ENCODE data around the gene NRBF2.

DNA sequence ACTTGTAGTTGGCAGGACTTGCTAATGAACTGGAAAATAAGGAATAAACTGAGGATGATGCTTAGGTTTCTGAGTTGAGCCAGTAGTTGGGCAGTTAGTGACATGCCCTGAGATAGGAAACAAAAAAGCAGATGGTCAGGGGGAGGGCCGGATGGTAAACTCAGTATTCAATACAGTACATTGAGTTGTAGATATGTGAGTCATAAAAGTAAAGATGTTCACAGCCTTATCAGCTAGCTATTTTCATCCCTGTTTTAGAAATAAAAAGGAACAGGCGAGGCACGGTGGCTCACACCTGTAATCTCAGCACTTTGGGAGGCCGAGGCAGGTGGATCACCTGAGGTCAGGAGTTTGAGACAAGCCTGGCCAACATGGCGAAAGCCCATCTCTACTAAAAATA is 22.2 kb upstream of the NRBF2 start:
- TF ChIP-seq, protein P1, sequence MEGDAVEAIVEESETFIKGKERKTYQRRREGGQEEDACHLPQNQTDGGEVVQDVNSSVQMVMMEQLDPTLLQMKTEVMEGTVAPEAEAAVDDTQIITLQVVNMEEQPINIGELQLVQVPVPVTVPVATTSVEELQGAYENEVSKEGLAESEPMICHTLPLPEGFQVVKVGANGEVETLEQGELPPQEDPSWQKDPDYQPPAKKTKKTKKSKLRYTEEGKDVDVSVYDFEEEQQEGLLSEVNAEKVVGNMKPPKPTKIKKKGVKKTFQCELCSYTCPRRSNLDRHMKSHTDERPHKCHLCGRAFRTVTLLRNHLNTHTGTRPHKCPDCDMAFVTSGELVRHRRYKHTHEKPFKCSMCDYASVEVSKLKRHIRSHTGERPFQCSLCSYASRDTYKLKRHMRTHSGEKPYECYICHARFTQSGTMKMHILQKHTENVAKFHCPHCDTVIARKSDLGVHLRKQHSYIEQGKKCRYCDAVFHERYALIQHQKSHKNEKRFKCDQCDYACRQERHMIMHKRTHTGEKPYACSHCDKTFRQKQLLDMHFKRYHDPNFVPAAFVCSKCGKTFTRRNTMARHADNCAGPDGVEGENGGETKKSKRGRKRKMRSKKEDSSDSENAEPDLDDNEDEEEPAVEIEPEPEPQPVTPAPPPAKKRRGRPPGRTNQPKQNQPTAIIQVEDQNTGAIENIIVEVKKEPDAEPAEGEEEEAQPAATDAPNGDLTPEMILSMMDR (IDR thresholded peaks at IDR 0.05; ENCODE audit: insufficient read depth, low read length), result no peak
- no peak for TF ChIP-seq POLR2AphosphoS5 (IDR thresholded peaks at IDR 0.05; ENCODE audit: low read depth)
- no peak for TF ChIP-seq SPI1 (IDR thresholded peaks at IDR 0.05; ENCODE audit: borderline replicate concordance, low read depth)
- TF ChIP-seq, protein P2, sequence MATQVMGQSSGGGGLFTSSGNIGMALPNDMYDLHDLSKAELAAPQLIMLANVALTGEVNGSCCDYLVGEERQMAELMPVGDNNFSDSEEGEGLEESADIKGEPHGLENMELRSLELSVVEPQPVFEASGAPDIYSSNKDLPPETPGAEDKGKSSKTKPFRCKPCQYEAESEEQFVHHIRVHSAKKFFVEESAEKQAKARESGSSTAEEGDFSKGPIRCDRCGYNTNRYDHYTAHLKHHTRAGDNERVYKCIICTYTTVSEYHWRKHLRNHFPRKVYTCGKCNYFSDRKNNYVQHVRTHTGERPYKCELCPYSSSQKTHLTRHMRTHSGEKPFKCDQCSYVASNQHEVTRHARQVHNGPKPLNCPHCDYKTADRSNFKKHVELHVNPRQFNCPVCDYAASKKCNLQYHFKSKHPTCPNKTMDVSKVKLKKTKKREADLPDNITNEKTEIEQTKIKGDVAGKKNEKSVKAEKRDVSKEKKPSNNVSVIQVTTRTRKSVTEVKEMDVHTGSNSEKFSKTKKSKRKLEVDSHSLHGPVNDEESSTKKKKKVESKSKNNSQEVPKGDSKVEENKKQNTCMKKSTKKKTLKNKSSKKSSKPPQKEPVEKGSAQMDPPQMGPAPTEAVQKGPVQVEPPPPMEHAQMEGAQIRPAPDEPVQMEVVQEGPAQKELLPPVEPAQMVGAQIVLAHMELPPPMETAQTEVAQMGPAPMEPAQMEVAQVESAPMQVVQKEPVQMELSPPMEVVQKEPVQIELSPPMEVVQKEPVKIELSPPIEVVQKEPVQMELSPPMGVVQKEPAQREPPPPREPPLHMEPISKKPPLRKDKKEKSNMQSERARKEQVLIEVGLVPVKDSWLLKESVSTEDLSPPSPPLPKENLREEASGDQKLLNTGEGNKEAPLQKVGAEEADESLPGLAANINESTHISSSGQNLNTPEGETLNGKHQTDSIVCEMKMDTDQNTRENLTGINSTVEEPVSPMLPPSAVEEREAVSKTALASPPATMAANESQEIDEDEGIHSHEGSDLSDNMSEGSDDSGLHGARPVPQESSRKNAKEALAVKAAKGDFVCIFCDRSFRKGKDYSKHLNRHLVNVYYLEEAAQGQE (IDR thresholded peaks at IDR 0.05; ENCODE audit: insufficient replicate concordance, low read depth), result no peak
- TF ChIP-seq GABPA (IDR thresholded peaks at IDR 0.05; ENCODE audit: low read depth), result no peak

Data from HL-60 (cell line).